WTC11 (cell line): ENCODE measurements around the gene COL20A1.

ENCODE experiments used
- ETV6 ChIP-seq: sonication (generic); formaldehyde crosslinking; IDR thresholded peaks from 2 replicates; pipeline ENCODE4 v1.8.1; 2022; ENCODE audit warnings: mild to moderate bottlenecking, missing genetic modification reagents
- MAX ChIP-seq: sonication (generic); formaldehyde crosslinking; IDR thresholded peaks from 2 replicates; pipeline ENCODE4 v1.8.0; 2022; ENCODE audit warnings: mild to moderate bottlenecking, missing genetic modification reagents
- TCF7 ChIP-seq: sonication (generic); formaldehyde crosslinking; IDR thresholded peaks from 2 replicates; pipeline ENCODE4 v1.8.0; 2022; ENCODE audit warnings: mild to moderate bottlenecking, low read depth, missing genetic modification reagents, moderate library complexity
- ZNF138 ChIP-seq: sonication (generic); formaldehyde crosslinking; conservative IDR thresholded peaks from 2 replicates; pipeline ENCODE4 v1.8.1; 2022; ENCODE audit warnings: mild to moderate bottlenecking, moderate library complexity, missing genetic modification reagents

GRCh38 chr20:63352811-63353221, 59.8 kb downstream of the COL20A1 start:
- TF ChIP-seq TCF7, result no peak
- TF ChIP-seq ZNF138 (CRISPR knock-in tag), result no peak
- no peak for TF ChIP-seq MAX
- TF ChIP-seq ETV6 (CRISPR knock-in tag), result no peak
